Measurements from ENCODE around the gene MCC.

- TF ChIP-seq POLR2A (IDR thresholded peaks at IDR 0.05) (no peak), POLR2AphosphoS5 (IDR thresholded peaks at IDR 0.05) (no peak)
- TF ChIP-seq, protein P1, sequence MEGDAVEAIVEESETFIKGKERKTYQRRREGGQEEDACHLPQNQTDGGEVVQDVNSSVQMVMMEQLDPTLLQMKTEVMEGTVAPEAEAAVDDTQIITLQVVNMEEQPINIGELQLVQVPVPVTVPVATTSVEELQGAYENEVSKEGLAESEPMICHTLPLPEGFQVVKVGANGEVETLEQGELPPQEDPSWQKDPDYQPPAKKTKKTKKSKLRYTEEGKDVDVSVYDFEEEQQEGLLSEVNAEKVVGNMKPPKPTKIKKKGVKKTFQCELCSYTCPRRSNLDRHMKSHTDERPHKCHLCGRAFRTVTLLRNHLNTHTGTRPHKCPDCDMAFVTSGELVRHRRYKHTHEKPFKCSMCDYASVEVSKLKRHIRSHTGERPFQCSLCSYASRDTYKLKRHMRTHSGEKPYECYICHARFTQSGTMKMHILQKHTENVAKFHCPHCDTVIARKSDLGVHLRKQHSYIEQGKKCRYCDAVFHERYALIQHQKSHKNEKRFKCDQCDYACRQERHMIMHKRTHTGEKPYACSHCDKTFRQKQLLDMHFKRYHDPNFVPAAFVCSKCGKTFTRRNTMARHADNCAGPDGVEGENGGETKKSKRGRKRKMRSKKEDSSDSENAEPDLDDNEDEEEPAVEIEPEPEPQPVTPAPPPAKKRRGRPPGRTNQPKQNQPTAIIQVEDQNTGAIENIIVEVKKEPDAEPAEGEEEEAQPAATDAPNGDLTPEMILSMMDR (IDR thresholded peaks at IDR 0.05) = no peak
Observed at GRCh38 chr5:113147101-113147508, 341.1 kb downstream of the MCC start.

Measured in breast epithelium (tissue), 3 donors.